Sigmoid colon (tissue), 7 donors: ENCODE measurements around the gene C1orf116. TPM values are rescaled to one million over a fixed set of nuclear protein-coding genes. Genes with fewer than 3 reads are reported as not detected.

ENCODE experiments used
- DNase-seq: peaks from one replicate; pipeline ENCODE4 v3.0.0-alpha.2; 2019
- H3K27ac ChIP-seq, 4 donors: fragments of 200-600 bp; sonication (generic); one replicate each; pipeline ENCODE4 v1.5.1; 2016 to 2019; ENCODE audit warnings: mild to moderate bottlenecking in 1 of 4
- H3K27me3 ChIP-seq, 3 donors: fragments of 200-600 bp; sonication (generic); one replicate each; pipeline ENCODE4 v1.5.1; 2019; ENCODE audit warnings: mild to moderate bottlenecking in 1 of 3
- H3K36me3 ChIP-seq, 4 donors: fragments of 200-600 bp; sonication (generic); one replicate each; pipeline ENCODE4 v1.5.1; 2016 to 2019
- H3K4me1 ChIP-seq, 4 donors: fragments of 200-600 bp; sonication (generic); one replicate each; pipeline ENCODE4 v1.5.1; 2017 to 2019
- H3K4me3 ChIP-seq, 4 donors: fragments of 200-600 bp; sonication (generic); one replicate each; pipeline ENCODE4 v1.5.1; 2017 to 2019; ENCODE audit warnings: mild to moderate bottlenecking in 2 of 4, moderate library complexity in 1 of 4
- H3K9me3 ChIP-seq, 4 donors: fragments of 200-600 bp in 3 of 4; sonication (generic) in 3 of 4; one replicate each; pipeline versions ENCODE4 v1.5.1 to v1.6.1; 2013 to 2019
- EP300 ChIP-seq, 4 donors: sonication (generic); formaldehyde crosslinking; IDR thresholded peaks; one replicate each; pipeline ENCODE4 v1.6.1; 2017; ENCODE audit warnings: antibody characterized with exemption in 4 of 4
- POLR2A ChIP-seq, 2 donors: fragments of 450-650 bp; IDR thresholded peaks; one replicate each; pipeline ENCODE4 v1.6.1; 2016; ENCODE audit warnings: antibody characterized with exemption in 2 of 2, mild to moderate bottlenecking in 2 of 2, moderate library complexity in 2 of 2
- POLR2AphosphoS5 ChIP-seq, 4 donors: sonication (generic); formaldehyde crosslinking; IDR thresholded peaks; one replicate each; pipeline ENCODE4 v1.6.1; 2017; ENCODE audit warnings: antibody characterized with exemption in 4 of 4
- WGBS, 2 donors: extraction: QIAGEN DNeasy Blood & Tissue Kit; methylation state at CpG; one replicate each; pipeline ENCODE4 v1.1.7; 2013; 5-methylcytosine and 5-hydroxymethylcytosine counted together
- intact Hi-C: fragments of 100-400 bp; cut with DNase I; formaldehyde crosslinking; loops from one replicate; pipeline ENCODE4 v1.15.1; 2023
- polyA plus RNA-seq, 3 donors: library from polyadenylated mRNA; stranded (reverse); fragments of 200-250 nt; gene quantifications; one replicate each; pipeline ENCODE4 v1.2.3, GENCODE V29; 2013
- total RNA-seq, 4 donors: library from RNA; depleted of rRNA; stranded (reverse); fragments of >200 nt; gene quantifications; one replicate each; pipeline ENCODE4 v1.1.0, GENCODE V29; 2016
- TF ChIP-seq, protein P1 (sequence below), 4 experiments: fragments of 450-650 bp in 3 of 4; fragments of 200-600 bp in 1 of 4; IDR thresholded peaks; one replicate each; pipeline ENCODE4 v1.5.1; 2016 to 2019; ENCODE audit warnings: antibody characterized with exemption in 4 of 4, mild to moderate bottlenecking in 3 of 4, moderate library complexity in 2 of 4
- donor health status: healthy with polysubstance abuse.
- donor health status: Bipolar disorder and iron deficiency.
- donor health status: healthy.

Gene C1orf116
- total and polyA plus RNA-seq, 7 donors = 0.14 to 22.4 (median 4.1) TPM; not detected in 1

DNA sequence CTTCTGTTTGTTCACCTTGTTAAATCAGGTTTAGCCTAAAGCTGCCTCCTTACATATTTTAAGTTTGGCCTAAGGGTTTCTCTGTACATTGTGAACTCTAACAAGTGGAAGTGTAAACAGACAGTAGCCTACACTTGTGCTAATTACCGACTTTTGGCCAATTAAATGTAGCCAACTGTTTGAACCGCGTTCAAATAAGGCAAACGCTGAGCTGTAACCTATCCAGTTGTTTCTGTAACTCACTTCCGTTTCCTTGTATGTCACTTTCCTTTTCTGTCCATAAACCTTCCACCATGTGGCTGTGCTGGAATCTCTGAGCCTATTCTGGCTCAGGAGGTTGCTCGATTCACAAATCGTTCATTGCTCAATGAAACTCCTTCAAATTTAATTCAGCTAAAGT, 54.3 kb downstream of the C1orf116 start:
- TF ChIP-seq, protein P1, sequence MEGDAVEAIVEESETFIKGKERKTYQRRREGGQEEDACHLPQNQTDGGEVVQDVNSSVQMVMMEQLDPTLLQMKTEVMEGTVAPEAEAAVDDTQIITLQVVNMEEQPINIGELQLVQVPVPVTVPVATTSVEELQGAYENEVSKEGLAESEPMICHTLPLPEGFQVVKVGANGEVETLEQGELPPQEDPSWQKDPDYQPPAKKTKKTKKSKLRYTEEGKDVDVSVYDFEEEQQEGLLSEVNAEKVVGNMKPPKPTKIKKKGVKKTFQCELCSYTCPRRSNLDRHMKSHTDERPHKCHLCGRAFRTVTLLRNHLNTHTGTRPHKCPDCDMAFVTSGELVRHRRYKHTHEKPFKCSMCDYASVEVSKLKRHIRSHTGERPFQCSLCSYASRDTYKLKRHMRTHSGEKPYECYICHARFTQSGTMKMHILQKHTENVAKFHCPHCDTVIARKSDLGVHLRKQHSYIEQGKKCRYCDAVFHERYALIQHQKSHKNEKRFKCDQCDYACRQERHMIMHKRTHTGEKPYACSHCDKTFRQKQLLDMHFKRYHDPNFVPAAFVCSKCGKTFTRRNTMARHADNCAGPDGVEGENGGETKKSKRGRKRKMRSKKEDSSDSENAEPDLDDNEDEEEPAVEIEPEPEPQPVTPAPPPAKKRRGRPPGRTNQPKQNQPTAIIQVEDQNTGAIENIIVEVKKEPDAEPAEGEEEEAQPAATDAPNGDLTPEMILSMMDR (IDR thresholded peaks at IDR 0.05) = no peak
- no peak for TF ChIP-seq POLR2A (IDR thresholded peaks at IDR 0.05)
- no peak for TF ChIP-seq EP300 (IDR thresholded peaks at IDR 0.05)
- TF ChIP-seq POLR2AphosphoS5 (IDR thresholded peaks at IDR 0.05) = no peak

DNA sequence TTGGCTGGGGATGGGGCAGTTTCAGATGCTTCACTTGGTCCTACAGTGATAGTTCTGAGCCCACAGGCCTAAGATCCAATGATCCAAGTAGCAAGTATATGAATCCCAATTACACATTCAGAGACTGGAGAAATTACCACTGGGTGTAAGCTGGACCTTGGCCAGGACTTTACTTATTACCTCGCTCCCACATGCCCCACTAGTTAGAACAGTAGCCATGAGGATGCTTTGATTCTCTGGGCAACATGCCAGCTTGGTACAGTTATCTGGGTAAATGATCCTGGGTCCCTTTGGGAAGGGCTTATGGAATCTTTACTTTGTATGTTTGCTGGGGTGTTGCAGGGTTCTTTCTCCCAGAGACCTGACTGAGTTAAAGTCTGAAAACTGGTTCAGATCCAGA, 57.2 kb downstream of the C1orf116 start:
- H3K27ac ChIP-seq = no peak overlapping the region
- H3K9me3 ChIP-seq = no peaks in the 10 kb centered on the region
- H3K36me3 ChIP-seq = no peaks in the 10 kb centered on the region
- DNase-seq = no peak
- TF ChIP-seq, protein P1 (IDR thresholded peaks at IDR 0.05) = no peak
- no peak for TF ChIP-seq POLR2AphosphoS5 (IDR thresholded peaks at IDR 0.05)
- intact Hi-C loops = no loop called here
- H3K4me1 ChIP-seq = no peaks in the 10 kb centered on the region
- H3K27me3 ChIP-seq = no peaks in the 10 kb centered on the region
- H3K4me3 ChIP-seq = no peak overlapping the region
- 24 to 79% methylated on average over 1 of the region's 1 CpG for WGBS, 2 donors

More for the DNA sequence above, 54.3 kb downstream of the C1orf116 start:
- no peaks in the 10 kb centered on the region for H3K9me3 ChIP-seq
- H3K36me3 ChIP-seq = no peaks in the 10 kb centered on the region
- intact Hi-C loops = no loop called here
- no peak for DNase-seq
- no peaks in the 10 kb centered on the region for H3K27me3 ChIP-seq
- 15 to 72% methylated on average over 7 of the region's 7 CpGs for WGBS, 2 donors
- H3K4me3 ChIP-seq = no peak overlapping the region
- no peaks in the 10 kb centered on the region for H3K4me1 ChIP-seq
- no peak overlapping the region for H3K27ac ChIP-seq

DNA sequence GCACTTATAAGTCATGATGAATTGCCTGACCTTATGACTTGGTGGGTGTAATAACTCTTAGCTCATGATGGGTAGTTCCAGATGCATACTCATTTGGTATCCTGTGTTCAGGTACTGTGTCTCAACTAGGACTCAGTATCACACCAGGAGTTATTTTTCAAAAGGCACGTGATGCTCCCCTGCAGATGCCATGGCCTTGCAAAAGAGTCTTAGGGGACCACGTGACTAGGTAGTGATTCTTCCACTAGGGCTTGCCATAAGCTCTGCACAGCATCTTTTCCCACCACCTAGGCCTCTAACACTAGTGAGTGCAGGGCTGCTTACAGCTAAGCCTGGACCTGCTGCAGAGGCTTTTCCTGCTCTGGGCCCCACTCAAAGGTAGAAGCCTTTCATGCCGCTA, 58.4 kb downstream of the C1orf116 start:
- Histone ChIP-seq H3K9me3 (no peaks in the 10 kb centered on the region), H3K4me1 (no peaks in the 10 kb centered on the region), H3K27me3 (no peaks in the 10 kb centered on the region), H3K4me3 (no peak overlapping the region), H3K27ac (no peak overlapping the region), H3K36me3 (no peaks in the 10 kb centered on the region)
- DNase-seq = no peak
- no peak for TF ChIP-seq EP300 (IDR thresholded peaks at IDR 0.05)
- TF ChIP-seq POLR2A (IDR thresholded peaks at IDR 0.05) = no peak
- no peak for TF ChIP-seq POLR2AphosphoS5 (IDR thresholded peaks at IDR 0.05)
- TF ChIP-seq, protein P1 (IDR thresholded peaks at IDR 0.05) = no peak
- WGBS, 2 donors = 86 to 92% methylated on average over 3 of the region's 3 CpGs
- intact Hi-C loops = no loop called here

DNA sequence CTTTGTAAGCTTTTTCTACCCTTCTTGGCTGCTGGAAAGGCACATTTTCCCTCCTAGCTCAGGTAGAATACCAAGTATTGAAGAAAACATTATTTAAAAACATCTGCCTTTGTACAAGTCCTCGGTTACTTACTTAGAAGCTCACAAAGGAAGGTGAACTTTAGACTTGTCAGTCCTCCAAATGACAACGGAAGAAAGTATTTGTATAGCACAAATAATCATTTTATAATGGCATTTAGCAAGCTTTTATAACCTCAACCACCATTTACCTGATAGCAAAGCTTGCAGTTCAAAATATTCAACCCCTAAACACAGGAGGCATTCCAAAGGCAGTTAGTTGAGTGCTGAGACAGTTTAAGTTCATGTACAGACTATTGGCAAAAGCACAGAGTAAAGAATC, 59.8 kb downstream of the C1orf116 start:
- DNase-seq = no peak
- no peaks in the 10 kb centered on the region for H3K4me1 ChIP-seq
- H3K27ac ChIP-seq = no peak overlapping the region
- no peak overlapping the region for H3K4me3 ChIP-seq
- WGBS, 2 donors = 13 to 65% methylated on average over 2 of the region's 2 CpGs
- intact Hi-C loops = no loop called here
- no peaks in the 10 kb centered on the region for H3K27me3 ChIP-seq
- H3K9me3 ChIP-seq = no peaks in the 10 kb centered on the region
- no peaks in the 10 kb centered on the region for H3K36me3 ChIP-seq
- TF ChIP-seq EP300 (IDR thresholded peaks at IDR 0.05) (no peak), POLR2AphosphoS5 (IDR thresholded peaks at IDR 0.05) (no peak), POLR2A (IDR thresholded peaks at IDR 0.05) (no peak)
- TF ChIP-seq, protein P1 (IDR thresholded peaks at IDR 0.05) = no peak

DNA sequence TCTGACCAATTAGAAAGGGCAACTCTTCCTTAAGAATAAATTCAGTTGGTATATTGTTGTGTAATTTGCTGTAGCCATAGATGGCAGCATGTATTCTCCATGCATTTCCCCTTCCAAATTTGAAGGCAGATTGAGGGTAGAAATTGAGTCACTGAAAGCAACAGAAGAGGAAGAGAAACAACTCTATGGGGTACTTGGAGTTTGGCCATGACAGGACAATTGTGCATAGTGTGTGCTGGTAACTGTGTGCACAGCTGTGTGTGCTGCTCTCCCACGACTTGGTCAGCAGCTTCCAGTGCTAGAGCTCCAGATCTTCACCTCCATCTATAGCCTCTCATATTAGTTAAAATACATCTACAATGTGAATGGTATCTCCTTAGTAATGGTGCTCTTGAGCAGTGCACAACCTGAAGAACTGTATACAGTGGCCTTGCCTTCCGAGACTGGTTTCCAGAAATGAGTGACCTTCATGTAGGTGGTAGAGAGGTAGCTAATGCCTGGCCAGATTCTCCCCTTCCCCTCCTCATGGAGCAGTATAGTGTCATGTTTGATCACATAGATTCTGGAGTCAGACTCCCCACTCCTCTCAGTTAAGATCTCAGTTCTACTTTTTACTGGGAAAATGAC, 61.4 kb downstream of the C1orf116 start:
- WGBS, 2 donors = 52 to 78% methylated on average over 2 of the region's 2 CpGs
- no peaks in the 10 kb centered on the region for H3K4me1 ChIP-seq
- H3K27me3 ChIP-seq = no peaks in the 10 kb centered on the region
- H3K9me3 ChIP-seq = no peaks in the 10 kb centered on the region
- H3K4me3 ChIP-seq = no peak overlapping the region
- no peak overlapping the region for H3K27ac ChIP-seq
- intact Hi-C loops = no loop called here
- H3K36me3 ChIP-seq = no peaks in the 10 kb centered on the region
- TF ChIP-seq POLR2A (IDR thresholded peaks at IDR 0.05) (no peak), EP300 (IDR thresholded peaks at IDR 0.05) (no peak), POLR2AphosphoS5 (IDR thresholded peaks at IDR 0.05) (no peak)
- TF ChIP-seq, protein P1 (IDR thresholded peaks at IDR 0.05) = no peak
- DNase-seq = no peak
